ENCODE measurements around the gene NUP98. TPM values are rescaled to one million over a fixed set of nuclear protein-coding genes. Genes with fewer than 3 reads are reported as not detected.

The NUP98 gene
- total RNA-seq, 2 experiments from 2014 or later: 161 to 186 TPM

DNA sequence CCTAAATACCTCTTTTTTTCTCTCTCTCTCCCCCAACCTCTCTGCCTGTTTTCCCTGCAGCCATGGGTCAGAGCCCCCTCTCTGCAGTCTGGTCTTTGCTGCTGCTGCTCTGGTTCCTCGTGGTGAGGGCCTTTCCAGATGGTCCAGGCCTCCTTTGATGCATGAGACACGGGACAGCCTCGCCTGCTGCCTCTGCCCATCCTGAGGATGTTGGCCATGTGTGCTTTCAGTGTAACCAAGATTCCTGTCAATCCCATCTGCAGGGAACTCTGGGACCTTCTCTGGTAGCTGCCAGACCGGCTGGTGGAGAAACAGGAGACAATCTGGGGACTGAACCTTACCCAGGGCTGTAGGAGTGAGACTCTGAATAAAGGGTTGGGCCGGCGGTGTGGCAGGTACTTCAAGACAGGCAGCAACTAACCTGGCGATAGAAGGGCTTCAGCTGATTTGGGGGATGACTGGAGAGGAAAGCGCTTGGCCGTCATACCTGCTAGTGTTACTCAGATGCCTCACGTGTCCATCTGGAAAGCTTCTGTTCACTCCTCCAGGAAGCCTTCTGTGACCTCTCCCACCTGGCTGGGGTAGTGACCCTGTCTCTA lies 133.2 kb downstream of the NUP98 start:
- TF ChIP-seq, protein P1, sequence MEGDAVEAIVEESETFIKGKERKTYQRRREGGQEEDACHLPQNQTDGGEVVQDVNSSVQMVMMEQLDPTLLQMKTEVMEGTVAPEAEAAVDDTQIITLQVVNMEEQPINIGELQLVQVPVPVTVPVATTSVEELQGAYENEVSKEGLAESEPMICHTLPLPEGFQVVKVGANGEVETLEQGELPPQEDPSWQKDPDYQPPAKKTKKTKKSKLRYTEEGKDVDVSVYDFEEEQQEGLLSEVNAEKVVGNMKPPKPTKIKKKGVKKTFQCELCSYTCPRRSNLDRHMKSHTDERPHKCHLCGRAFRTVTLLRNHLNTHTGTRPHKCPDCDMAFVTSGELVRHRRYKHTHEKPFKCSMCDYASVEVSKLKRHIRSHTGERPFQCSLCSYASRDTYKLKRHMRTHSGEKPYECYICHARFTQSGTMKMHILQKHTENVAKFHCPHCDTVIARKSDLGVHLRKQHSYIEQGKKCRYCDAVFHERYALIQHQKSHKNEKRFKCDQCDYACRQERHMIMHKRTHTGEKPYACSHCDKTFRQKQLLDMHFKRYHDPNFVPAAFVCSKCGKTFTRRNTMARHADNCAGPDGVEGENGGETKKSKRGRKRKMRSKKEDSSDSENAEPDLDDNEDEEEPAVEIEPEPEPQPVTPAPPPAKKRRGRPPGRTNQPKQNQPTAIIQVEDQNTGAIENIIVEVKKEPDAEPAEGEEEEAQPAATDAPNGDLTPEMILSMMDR (IDR thresholded peaks at IDR 0.05): no peak
- ATAC-seq (ENCODE audit: poor library complexity): no peak
- no peak overlapping the region for H3K27ac Mint-ChIP-seq
- Histone ChIP-seq H3K4me1 (ENCODE audit: insufficient read depth, low read length) (no peaks in the 10 kb centered on the region), H3K4me3 (ENCODE audit: low read length) (no peak overlapping the region), H3K9me3 (ENCODE audit: control insufficient read depth in 1 of 2, insufficient read depth in 1 of 2, low read length in 2 of 2) (no peaks in the 10 kb centered on the region), H3K27ac (ENCODE audit: low read depth in 1 of 2, low read length in 2 of 2) (no peak overlapping the region), H3K36me3 (ENCODE audit: insufficient read depth, low read length) (peaks cover 26% of the 10 kb centered on the region), H3K27me3 (ENCODE audit: control insufficient read depth in 1 of 2, insufficient read depth in 2 of 2, low read length in 2 of 2) (peaks cover 0 to under 1% of the 10 kb centered on the region in 2 experiments)
- ChIA-PET CTCF (no interaction called here), POLR2A (no interaction called here)
- H3K27me3 Mint-ChIP-seq: no peaks in the 10 kb centered on the region
- H3K36me3 Mint-ChIP-seq (ENCODE audit: low read depth): peaks cover 39% of the 10 kb centered on the region
- no peak for DNase-seq
- intact Hi-C loops (cut with DNase I, micrococcal nuclease): no loop called here
- H3K9me3 Mint-ChIP-seq: no peaks in the 10 kb centered on the region
- no peak overlapping the region for H3K4me3 Mint-ChIP-seq
- no peaks in the 10 kb centered on the region for H3K4me1 Mint-ChIP-seq (ENCODE audit: low read depth)

DNA sequence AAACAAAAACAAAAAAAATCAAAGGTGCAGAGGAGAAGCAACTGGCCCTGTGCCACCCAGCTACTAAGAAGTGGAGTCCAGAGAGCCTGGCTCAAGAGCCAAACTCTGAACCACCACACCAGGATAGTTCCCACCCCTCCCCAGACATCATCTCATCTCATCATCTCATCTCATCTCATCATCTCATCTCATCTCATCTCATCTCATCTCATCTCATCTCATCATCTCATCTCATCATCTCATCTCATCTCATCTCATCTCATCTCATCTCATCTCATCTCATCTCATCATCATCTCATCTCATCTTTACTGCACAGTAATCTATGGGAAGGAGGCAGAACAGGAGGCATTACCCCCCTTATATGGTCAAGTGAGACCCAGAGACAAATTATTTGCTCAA lies 134.5 kb downstream of the NUP98 start:
- Mint-ChIP-seq H3K27ac (no peak overlapping the region), H3K4me3 (no peak overlapping the region), H3K9me3 (no peaks in the 10 kb centered on the region), H3K36me3 (ENCODE audit: low read depth) (peaks cover 26% of the 10 kb centered on the region), H3K27me3 (no peaks in the 10 kb centered on the region), H3K4me1 (ENCODE audit: low read depth) (no peaks in the 10 kb centered on the region)
- peaks cover 0 to 3% of the 10 kb centered on the region in 2 experiments for H3K27me3 ChIP-seq (ENCODE audit: control insufficient read depth in 1 of 2, insufficient read depth in 2 of 2, low read length in 2 of 2)
- no peaks in the 10 kb centered on the region for H3K4me1 ChIP-seq (ENCODE audit: insufficient read depth, low read length)
- no peak for DNase-seq
- no peaks in the 10 kb centered on the region for H3K9me3 ChIP-seq (ENCODE audit: control insufficient read depth in 1 of 2, insufficient read depth in 1 of 2, low read length in 2 of 2)
- no peak for ATAC-seq (ENCODE audit: poor library complexity)
- H3K27ac ChIP-seq (ENCODE audit: low read depth in 1 of 2, low read length in 2 of 2): no peak overlapping the region
- intact Hi-C loops (cut with DNase I, micrococcal nuclease): no loop called here
- ChIA-PET POLR2A (no interaction called here), CTCF (no interaction called here)
- peaks cover 18% of the 10 kb centered on the region for H3K36me3 ChIP-seq (ENCODE audit: insufficient read depth, low read length)
- no peak overlapping the region for H3K4me3 ChIP-seq (ENCODE audit: low read length)
- TF ChIP-seq, protein P1 (IDR thresholded peaks at IDR 0.05): no peak

DNA sequence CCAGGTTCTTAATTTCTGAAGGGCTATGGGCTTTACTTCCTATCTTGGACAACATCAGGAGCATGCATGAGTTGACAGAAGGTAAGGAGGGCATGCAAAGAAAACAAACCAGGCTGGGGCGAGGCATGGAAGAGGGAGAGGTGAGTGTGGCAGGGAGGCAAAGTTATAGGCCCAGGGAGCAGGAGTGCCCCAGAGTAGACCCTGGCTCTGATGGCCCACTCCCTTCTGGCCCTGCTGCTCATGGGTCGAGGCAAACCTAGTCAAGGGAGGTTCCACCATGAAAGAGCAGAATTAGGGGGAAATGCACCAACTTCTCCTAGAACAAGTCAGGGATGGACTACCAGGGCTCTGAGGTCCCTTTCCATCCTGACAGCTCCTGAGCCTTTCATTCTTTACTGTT lies 136.4 kb downstream of the NUP98 start:
- Histone ChIP-seq H3K36me3 (ENCODE audit: insufficient read depth, low read length) (peaks cover 8% of the 10 kb centered on the region), H3K4me3 (ENCODE audit: low read length) (no peak overlapping the region), H3K27me3 (ENCODE audit: control insufficient read depth in 1 of 2, insufficient read depth in 2 of 2, low read length in 2 of 2) (peaks cover 0 to 6% of the 10 kb centered on the region in 2 experiments), H3K4me1 (ENCODE audit: insufficient read depth, low read length) (no peaks in the 10 kb centered on the region), H3K27ac (ENCODE audit: low read depth in 1 of 2, low read length in 2 of 2) (no peak overlapping the region), H3K9me3 (ENCODE audit: control insufficient read depth in 1 of 2, insufficient read depth in 1 of 2, low read length in 2 of 2) (no peaks in the 10 kb centered on the region)
- ATAC-seq (ENCODE audit: poor library complexity) (no peak), DNase-seq (no peak)
- TF ChIP-seq, protein P1 (IDR thresholded peaks at IDR 0.05): no peak
- Mint-ChIP-seq H3K4me3 (no peak overlapping the region), H3K27me3 (peaks cover 3% of the 10 kb centered on the region), H3K9me3 (no peaks in the 10 kb centered on the region), H3K36me3 (ENCODE audit: low read depth) (peaks cover 15% of the 10 kb centered on the region), H3K4me1 (ENCODE audit: low read depth) (no peaks in the 10 kb centered on the region), H3K27ac (no peak overlapping the region)
- POLR2A ChIA-PET: no interaction called here
- CTCF ChIA-PET: no interaction called here
- intact Hi-C loops (cut with DNase I, micrococcal nuclease): no loop called here

Measured in CD4-positive, alpha-beta T cell (primary cell).